Esophagus muscularis mucosa (tissue), 4 donors: ENCODE results near the gene DHCR24. TPM values are rescaled to one million over a fixed set of nuclear protein-coding genes. Genes with fewer than 3 reads are reported as not detected.

ENCODE experiments used
- DNase-seq: peaks from one replicate; pipeline ENCODE4 v3.0.0-alpha.2; 2017; ENCODE audit errors: extremely low spot score
- H3K27ac ChIP-seq, 4 donors: fragments of 200-600 bp; sonication (generic); replicated peaks in 1 of 4; 1 replicate in 3 of 4; 2 replicates in 1 of 4; pipeline ENCODE4 v1.5.1; 2016 to 2019; ENCODE audit warnings: mild to moderate bottlenecking in 1 of 4
- H3K27me3 ChIP-seq, 4 donors: fragments of 200-600 bp; sonication (generic); one replicate each; pipeline versions ENCODE4 v1.5.1 to v1.6.0; 2016 to 2019
- H3K36me3 ChIP-seq, 4 donors: fragments of 200-600 bp; sonication (generic); one replicate each; pipeline ENCODE4 v1.5.1; 2016 to 2019
- H3K4me1 ChIP-seq, 4 donors: fragments of 200-600 bp; sonication (generic); one replicate each; pipeline ENCODE4 v1.5.1; 2016 to 2019
- H3K4me3 ChIP-seq, 4 donors: fragments of 200-600 bp; sonication (generic); 1 replicate in 2 of 4; 2 replicates in 2 of 4; pipeline ENCODE4 v1.5.1; 2016 to 2019; ENCODE audit warnings: mild to moderate bottlenecking in 4 of 4, moderate library complexity in 1 of 4
- H3K9me3 ChIP-seq, 4 donors: fragments of 200-600 bp; sonication (generic); 1 replicate in 3 of 4; 2 replicates in 1 of 4; pipeline ENCODE4 v1.5.1; 2016 to 2019
- CTCF ChIP-seq, 3 experiments: fragments of 200-600 bp in 2 of 3; fragments of 450-650 bp in 1 of 3; sonication (generic) in 2 of 3; IDR thresholded peaks; one replicate each; pipeline ENCODE4 v1.5.1; 2017 to 2019; ENCODE audit warnings: antibody characterized with exemption in 3 of 3, mild to moderate bottlenecking in 2 of 3, moderate library complexity in 1 of 3
- EP300 ChIP-seq: sonication (generic); formaldehyde crosslinking; IDR thresholded peaks from one replicate; pipeline ENCODE4 v1.6.1; 2017; ENCODE audit warnings: antibody characterized with exemption
- POLR2A ChIP-seq: fragments of 450-650 bp; IDR thresholded peaks from one replicate; pipeline ENCODE4 v1.6.1; 2017; ENCODE audit warnings: antibody characterized with exemption, moderate library complexity, mild to moderate bottlenecking, low read depth
- POLR2AphosphoS5 ChIP-seq, 2 donors: sonication (generic); formaldehyde crosslinking; IDR thresholded peaks; one replicate each; pipeline ENCODE4 v1.6.1; 2017; ENCODE audit warnings: antibody characterized with exemption in 2 of 2
- WGBS: methylation state at CpG from one replicate; pipeline ENCODE4 v1.1.5; 2018; 5-methylcytosine and 5-hydroxymethylcytosine counted together
- intact Hi-C: fragments of 100-400 bp; cut with DNase I; formaldehyde crosslinking; loops from one replicate; pipeline ENCODE4 v1.15.1; 2023
- total RNA-seq, 4 donors: library from RNA; depleted of rRNA; stranded (reverse); fragments of >200 nt; gene quantifications; one replicate each; pipeline versions ENCODE4 v1.1.0 to v1.2.1, GENCODE V29; 2016

The DHCR24 gene
- total RNA-seq, 4 donors from 2014 or later, result 10.8 to 16.1 (median 13.1) TPM

- no peak for DNase-seq
- no peaks in the 10 kb centered on the region for H3K36me3 ChIP-seq
- peaks cover 0 to 4% (median 0%) of the 10 kb centered on the region in 4 donors for H3K4me1 ChIP-seq
- no peak for TF ChIP-seq CTCF (IDR thresholded peaks at IDR 0.05)
- no peak for TF ChIP-seq POLR2A
- TF ChIP-seq POLR2AphosphoS5 (IDR thresholded peaks at IDR 0.05), result no peak
- TF ChIP-seq EP300, result no peak
- no peaks in the 10 kb centered on the region for H3K27me3 ChIP-seq
- no peak overlapping the region for H3K27ac ChIP-seq
- H3K9me3 ChIP-seq, result no peaks in the 10 kb centered on the region
- intact Hi-C loops, result loop anchor here (5.0 to 10.0 kb wide), 3 partner anchors 139 to 739 kb away; no protein-coding TSS in a partner anchor
- no peak overlapping the region for H3K4me3 ChIP-seq
- WGBS, result 79% methylated on average over 13 of the region's 13 CpGs
These were observed 73.4 kb downstream of the DHCR24 start for GRCh38 chr1:54813485-54814125.

- 83% methylated on average over 13 of the region's 13 CpGs for WGBS
- intact Hi-C loops, result loop anchor here (5.0 to 10.0 kb wide), 3 partner anchors 138 to 738 kb away; no protein-coding TSS in a partner anchor
These were observed 74.1 kb downstream of the DHCR24 start for GRCh38 chr1:54812801-54813484.

GRCh38 chr1:54811739-54812655 lies 75.0 kb downstream of the DHCR24 start:
- intact Hi-C loops, result loop anchor here (5.0 to 10.0 kb wide), 3 partner anchors 137 to 737 kb away; no protein-coding TSS in a partner anchor
- no peak overlapping the region for H3K27ac ChIP-seq
- H3K36me3 ChIP-seq, result no peaks in the 10 kb centered on the region
- H3K4me3 ChIP-seq, result no peak overlapping the region
- H3K27me3 ChIP-seq, result peaks cover 0 to 3% (median 0%) of the 10 kb centered on the region in 4 donors
- TF ChIP-seq EP300, result no peak
- no peak for TF ChIP-seq POLR2A
- H3K9me3 ChIP-seq, result no peaks in the 10 kb centered on the region
- no peak for DNase-seq
- peaks cover 0 to 4% (median 0%) of the 10 kb centered on the region in 4 donors for H3K4me1 ChIP-seq
- 89% methylated on average over 18 of the region's 18 CpGs for WGBS

More at GRCh38 chr1:54812801-54813484, 74.1 kb downstream of the DHCR24 start:
- H3K27ac ChIP-seq, result no peak overlapping the region
- no peaks in the 10 kb centered on the region for H3K36me3 ChIP-seq
- H3K27me3 ChIP-seq, result no peaks in the 10 kb centered on the region
- H3K9me3 ChIP-seq, result no peaks in the 10 kb centered on the region
- H3K4me1 ChIP-seq, result peaks cover 0 to 4% (median 0%) of the 10 kb centered on the region in 4 donors
- no peak overlapping the region for H3K4me3 ChIP-seq
- DNase-seq, result no peak
- TF ChIP-seq POLR2AphosphoS5 (IDR thresholded peaks at IDR 0.05) (no peak), CTCF (IDR thresholded peaks at IDR 0.05) (no peak), POLR2A (no peak), EP300 (no peak)

GRCh38 chr1:54811066-54811465 lies 75.9 kb downstream of the DHCR24 start:
- intact Hi-C loops, result loop anchor here (5.0 to 10.0 kb wide), 3 partner anchors 136 to 736 kb away; no protein-coding TSS in a partner anchor
- no peaks in the 10 kb centered on the region for H3K36me3 ChIP-seq
- H3K9me3 ChIP-seq, result no peaks in the 10 kb centered on the region
- no peak overlapping the region for H3K27ac ChIP-seq
- 84% methylated on average over 4 of the region's 5 CpGs for WGBS
- TF ChIP-seq POLR2AphosphoS5 (IDR thresholded peaks at IDR 0.05), result no peak
- no peak for TF ChIP-seq CTCF (IDR thresholded peaks at IDR 0.05)
- TF ChIP-seq POLR2A, result no peak
- no peak for TF ChIP-seq EP300
- DNase-seq, result no peak
- H3K4me3 ChIP-seq, result no peak overlapping the region
- H3K4me1 ChIP-seq, result peaks cover 0 to 4% (median 0%) of the 10 kb centered on the region in 4 donors
- peaks cover 0 to 12% (median 0%) of the 10 kb centered on the region in 4 donors for H3K27me3 ChIP-seq
